ENCODE measurements around the gene FLNA.
"Not testable (repeated sequence)": the region's sequence is repeated elsewhere in the genome, so short reads cannot be mapped to it uniquely, and the experiment has no call there.

The FLNA gene

DNA sequence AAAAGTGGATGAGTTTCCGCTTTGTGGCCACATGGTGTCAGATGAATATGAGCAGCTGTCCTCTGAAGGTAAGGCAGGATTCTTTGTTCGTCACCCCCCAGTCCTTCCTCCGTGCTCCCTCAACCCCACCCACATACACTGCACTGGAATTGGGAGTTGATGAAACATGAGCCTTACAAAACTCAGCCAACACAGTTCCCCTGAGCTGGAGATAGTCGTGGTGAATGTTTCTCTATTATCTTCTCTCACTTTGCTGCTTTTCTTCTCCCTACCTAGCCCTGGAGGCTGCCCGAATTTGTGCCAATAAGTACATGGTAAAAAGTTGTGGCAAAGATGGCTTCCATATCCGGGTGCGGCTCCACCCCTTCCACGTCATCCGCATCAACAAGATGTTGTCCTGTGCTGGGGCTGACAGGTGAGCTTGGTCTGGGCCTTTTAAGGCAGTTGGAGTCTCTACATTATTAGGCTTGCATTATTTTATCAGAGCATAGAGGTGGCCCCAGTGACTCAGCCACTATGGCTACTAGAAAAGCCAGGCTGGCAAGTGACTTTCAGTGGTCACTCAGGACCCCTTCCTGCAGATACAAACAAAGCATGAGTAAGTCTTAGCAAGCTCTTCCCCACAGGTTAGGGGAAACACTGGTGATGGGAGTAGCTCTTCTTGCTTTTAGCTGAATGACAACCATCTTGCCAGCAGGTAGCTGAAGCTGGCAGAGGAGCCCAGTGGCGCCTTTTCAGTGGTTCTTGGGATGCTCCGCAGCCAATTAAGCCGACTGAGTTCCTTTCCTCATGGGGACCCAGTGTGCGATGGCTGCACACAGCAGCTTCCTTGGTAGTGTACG is 25.3 kb upstream of the FLNA start:
- DNase-seq (ENCODE audit: low spot score), result no peak

DNA sequence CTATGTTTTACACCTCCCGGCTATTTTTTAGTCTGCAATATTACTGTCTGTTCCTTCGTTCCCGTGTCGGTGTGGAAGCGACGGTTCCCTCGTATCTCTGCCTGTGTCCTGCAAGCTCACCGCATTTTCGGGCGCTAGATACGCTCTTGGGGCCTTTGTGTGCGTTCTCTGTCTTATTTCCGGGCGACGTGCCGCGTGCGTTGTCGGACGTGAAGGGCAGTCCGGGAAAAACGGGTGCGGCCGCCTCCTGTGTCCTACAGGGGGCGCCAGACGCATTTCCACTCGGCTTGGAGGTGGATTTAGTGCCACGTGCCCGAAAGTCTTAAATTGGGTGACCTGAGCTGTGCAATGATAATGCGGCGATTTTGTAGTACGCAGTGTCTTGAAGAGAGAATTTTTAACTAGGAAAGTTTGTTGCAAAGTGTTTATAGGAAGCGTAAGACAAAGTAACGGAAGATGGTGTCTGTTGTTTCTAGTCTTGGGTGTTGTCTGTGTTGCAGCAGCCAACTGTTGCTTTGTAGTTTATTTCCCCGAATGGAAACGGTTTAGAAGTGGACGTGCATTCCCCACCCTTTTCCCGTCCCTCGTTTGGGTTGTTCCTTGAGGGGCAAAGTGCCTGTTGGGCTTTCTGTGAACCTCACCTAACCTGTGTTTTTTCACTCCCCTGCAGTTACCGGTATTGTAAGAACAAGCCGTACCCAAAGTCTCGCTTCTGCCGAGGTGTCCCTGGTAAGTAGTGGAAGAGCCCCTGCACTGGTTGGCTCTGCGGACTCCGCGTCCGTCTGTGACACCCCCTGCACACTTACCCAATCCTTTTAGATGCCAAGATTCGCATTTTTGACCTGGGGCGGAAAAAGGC is 24.5 kb upstream of the FLNA start:
- peak; percentile 79 for DNase-seq (ENCODE audit: low spot score)

DNA sequence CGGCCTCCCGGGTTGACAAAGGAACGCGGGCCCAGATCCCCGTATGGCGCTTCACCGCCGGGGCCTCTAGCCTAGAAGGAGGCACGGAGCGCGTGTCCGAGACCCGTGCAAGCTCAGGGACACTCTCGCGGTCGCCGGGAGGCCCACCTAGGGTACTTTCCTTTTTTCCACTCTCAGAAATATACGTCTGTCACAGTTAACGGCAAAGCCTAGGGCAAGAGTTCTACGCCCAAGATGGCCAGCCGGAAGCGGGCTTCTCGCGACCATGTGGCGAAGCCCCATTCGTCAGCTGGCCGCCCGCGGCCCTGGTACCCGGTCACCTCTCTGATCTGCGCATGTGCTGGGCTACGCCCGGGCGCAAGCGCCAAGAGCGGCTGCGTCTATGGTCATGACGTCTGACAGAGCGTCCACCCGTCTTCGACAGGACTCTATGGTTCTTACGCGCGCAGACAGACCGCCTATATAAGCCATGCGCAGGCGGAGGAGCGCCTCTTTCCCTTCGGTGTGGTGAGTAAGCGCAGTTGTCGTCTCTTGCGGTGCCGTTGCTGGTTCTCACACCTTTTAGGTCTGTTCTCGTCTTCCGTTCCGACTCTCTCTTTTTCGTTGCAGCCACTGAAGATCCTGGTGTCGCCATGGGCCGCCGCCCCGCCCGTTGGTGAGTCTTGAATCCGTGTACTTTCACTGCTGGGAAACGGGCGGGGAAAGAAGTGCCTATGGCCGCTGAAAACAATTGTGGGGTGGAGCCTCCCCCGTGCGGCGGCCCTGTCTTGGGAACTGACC is 23.6 kb upstream of the FLNA start, which contains the start of gene RPL10:
Gene RPL10 (plus strand): TSS at position 490 of the 780 bp plus-strand sequence. CDS start 143 bp downstream, at position 633.
- peak; percentile 96 for DNase-seq (ENCODE audit: low spot score)

DNA sequence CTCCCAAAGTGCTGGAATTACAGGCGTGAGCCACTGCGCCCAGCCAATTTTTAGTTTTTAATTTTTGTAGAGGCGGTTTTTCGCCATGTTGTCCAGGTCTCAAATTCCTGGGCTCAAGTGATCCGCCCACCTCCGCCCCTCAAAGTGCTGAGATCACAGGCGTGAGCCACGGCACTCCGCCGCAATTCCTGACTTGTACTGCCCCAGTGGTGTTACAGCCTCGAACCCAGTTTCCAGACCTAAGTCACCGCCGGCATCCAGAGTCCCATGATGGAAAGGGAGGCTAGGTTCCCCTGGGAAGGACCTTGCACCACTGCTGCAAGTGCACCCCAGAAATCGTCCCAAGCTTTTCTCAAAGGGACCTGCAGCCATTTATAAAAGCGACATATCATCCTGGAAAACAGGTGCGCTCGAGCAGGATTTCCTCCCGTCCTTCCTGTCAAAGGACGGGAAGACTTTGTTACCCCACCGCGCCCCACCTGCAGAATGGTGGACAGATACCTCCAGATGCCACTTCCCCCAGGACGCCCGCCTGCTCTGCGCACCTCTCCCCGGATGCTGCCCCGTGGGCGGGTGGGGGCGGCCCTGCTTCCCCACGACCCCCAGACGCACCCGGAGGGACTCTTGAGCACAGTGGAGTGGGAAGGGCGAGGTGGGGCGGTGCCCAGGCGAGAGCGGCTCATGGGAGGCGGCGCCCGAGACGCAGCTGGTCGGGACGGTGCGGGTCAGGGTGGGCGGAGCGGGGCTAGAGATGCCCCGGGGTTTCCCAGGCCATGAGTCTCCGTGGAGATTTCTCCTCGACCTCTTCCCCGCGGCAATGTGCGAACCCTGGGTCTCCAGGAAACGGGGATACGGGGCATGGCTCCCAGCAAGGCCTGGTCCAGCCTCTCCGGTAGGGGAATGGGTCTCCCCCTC is 22.8 kb upstream of the FLNA start:
- DNase-seq (ENCODE audit: low spot score), result peak; percentile 78

DNA sequence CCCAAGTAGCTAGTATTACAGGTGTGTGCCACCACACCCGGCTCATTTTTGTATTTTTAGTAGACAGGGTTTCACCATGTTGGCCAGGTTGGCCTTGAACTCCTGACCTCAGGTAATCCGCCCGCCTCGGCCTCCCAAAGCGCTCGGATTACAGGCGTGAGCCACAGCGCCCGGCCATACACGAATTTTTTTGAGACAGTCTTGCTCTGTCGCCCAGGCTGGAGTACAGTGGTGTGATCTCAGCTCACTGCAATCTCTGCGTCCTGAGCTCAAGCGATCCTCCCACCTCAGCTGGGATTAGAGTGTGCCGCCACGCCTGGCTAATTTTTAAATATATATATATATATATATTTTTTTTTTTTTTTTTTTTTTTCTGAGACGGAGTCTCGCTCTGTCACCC is 21.9 kb upstream of the FLNA start:
- DNase-seq (ENCODE audit: low spot score), result not testable (repeated sequence)

DNA sequence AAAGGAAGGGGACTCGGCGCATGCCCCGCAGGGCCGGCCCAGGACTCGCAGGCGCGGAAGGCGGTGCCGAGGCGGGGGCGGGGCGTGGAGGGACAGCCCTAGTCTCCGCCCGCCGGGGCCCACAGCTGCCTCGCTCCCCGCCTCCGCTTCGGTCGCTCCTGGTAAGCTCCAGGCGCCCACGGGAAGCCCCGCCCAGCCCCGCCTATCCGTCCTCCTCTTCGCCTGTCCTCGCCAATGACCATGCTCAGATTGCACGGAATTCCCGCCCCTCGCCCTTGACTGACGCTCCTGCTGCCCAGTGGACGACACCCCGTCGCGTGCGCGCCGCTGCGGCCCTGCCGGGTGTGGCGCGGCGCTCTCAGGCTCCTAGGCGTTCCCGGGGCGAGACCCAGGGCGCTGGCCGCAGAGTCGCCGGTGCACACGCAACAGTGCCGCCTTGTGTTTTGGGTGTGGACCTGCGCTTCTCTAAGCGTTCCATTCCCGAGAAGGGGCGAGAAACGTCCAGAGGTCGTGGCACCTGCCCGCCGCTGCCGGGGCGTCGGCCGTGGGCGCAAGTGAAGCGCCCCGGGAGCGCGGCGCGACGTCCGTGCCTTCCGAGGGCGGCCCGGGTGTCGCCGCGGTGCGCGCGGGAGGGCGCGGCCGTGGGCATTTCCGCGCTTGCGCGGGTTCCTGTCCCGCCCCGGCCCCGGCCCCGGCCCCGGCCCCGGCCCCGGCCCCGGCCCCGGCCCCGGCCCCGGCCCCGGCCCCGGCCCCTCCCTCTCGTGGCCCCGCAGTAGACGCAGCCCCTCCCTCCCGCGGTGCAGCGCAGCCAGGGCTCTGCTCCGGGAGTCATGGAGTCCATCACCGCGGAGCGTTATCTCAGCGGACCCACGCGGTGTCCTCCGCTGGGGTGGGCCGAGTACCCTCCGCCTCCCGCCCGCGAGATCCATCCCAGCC is 15.6 kb upstream of the FLNA start:
- DNase-seq (ENCODE audit: low spot score), result not testable (repeated sequence)

DNA sequence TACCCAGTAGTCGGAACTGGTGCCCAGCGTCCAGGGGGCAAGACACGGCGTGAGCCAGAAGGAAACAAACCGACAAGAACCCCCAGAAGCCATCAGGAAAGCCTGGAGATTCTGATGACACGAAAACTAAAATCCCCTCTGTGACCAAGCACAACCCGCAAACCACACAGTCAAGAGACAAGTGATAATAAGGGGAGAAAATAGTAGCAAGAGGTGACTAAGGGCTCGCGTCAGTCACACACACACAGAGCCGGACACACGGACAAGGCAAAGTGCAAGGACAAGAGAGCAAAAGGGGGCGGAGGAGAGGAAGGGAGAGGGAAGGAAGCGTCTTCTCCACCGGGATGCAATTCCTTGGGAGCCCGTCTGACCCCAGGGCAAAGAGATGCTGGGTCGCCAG is 14.2 kb upstream of the FLNA start:
- DNase-seq (ENCODE audit: low spot score), result not testable (repeated sequence)

DNA sequence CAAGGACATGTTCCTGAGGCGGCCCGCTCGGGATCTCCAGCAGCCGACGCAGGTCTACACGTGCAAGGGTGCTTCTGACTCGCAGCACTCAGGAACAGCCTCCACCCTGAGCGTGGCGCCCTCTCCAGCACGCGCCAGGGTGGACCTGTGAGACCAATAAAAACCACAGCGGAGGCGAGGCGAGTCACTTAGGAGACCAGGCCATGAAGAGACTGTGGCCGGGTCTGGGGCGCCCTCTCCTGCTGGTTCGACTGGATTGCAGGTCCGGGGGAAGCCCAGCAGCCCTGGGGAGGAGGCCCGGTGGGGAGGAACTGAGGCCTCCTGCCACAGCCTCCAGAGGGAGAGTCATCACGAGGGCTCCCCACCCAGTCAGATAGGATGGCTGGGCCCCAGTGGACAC is 13.7 kb upstream of the FLNA start:
- not testable (repeated sequence) for DNase-seq (ENCODE audit: low spot score)

DNA sequence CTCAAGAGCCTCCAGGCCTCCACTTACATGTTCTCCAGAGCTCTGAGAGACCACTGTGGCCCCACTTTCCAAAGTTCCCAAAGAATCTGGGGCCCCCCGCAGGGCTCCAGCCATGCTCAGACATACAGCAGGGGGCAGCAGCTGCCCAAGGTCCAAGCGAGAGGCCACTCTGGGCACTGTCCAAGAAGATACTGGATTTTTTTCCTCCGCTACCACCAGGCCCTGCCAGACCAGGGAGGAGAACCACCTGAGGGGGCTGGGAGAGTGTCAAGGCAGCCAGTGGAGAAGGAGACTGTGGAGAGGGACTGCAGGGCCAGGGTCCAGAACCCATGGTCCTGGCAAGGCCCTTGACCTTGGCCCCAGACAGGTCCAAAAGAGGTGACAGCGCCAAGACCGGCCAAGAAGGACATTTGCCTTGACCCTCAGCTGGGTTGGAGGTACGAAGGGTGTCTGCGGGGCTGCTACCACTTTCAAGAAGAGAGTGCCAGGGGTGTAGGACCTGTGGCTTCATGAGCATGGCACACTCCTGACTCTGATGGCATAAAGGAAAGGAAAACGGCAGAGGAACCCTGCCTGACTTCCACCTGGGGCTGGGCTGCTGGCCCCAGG is 10.0 kb upstream of the FLNA start:
- no peak for DNase-seq (ENCODE audit: low spot score)

DNA sequence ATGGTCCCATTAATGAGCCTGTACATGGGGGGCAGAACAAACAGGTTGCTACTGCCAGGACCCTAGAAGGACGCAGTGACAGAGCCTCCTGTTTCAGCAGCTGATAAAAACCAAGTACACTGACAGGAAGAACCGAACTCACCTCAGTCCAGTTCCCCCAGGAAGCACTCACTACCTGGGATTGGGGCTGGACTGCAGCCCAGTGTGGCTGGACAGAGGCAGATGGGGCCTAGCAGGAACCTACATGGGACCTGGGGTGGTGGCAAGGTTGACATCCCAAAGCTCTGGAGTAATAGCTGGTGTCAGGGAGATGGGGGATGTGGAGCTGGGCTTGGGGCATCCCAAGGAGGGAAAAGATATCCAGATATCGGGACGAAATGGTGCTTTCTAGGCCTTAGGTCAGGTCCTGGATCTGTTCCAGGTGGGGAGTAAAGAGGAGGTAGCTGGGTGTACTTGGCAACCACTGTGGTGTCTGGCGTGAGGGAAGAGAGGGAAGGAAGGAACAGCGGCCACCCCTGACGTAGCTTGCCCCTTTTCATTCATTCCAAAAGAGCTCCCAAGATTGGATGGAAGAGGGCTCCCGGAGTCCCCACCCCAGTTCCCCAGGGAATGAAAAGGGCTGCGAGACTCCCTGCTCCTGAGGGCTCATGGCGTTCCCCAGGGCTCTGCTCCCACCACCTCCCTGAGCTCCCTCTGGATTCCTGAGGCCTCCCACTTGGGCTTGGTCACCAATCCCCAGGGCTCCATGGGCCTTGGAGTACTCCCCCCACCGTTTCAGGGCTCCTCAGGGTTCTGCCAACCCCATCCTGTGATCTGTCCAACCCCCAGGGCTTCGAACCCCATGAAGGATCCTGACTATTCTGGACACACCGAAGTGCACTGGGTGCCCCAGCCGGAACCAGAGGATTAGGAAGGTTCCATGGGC is 9.2 kb upstream of the FLNA start:
- no peak for DNase-seq (ENCODE audit: low spot score)

DNA sequence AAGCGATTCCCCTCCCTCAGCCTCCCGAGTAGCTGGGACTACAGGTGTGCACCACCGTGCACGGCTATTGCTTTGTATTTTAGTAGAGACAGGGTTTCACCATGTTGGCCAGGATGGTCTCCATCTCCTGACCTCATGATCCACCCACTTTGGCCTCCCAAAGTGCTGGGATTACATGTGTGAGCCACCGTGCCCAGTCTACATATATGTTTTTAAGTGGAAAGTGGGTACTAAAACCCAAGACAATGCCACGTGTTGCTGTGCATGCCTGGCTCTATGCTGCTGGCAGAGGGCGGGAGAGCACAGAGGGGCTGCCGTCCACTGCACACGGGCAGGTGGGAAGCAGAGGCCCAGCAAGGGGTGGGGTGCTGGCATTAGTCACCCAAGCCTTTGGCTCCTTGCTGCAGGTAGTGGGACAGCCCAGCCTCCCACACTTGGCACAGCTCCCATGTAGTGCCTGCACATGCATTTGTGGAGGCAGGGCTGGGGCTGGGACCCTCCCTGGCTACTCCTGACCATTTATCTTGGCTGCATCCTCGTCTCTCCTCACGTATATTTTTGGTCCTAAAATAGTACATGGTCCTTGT is 8.1 kb upstream of the FLNA start:
- DNase-seq (ENCODE audit: low spot score), result no peak

DNA sequence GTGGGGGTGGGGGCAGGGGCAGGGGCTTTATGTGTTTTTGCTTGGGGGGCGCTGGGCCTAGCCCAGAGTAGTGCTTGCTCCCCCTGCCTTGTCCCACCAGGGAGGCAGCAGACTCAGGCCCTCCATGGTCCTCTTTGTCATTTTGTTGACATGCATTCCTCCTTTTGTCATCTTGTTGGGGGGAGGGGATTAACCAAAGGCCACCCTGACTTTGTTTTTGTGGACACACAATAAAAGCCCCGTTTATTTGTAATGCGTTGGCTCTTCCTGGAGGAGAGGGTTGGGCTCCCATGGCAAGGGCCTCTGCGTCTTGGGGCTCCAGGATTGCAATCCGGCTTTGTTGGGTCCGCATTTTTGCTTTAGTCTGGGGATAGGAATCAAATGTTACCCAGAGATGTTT is 6.8 kb upstream of the FLNA start:
- no peak for DNase-seq (ENCODE audit: low spot score)

DNA sequence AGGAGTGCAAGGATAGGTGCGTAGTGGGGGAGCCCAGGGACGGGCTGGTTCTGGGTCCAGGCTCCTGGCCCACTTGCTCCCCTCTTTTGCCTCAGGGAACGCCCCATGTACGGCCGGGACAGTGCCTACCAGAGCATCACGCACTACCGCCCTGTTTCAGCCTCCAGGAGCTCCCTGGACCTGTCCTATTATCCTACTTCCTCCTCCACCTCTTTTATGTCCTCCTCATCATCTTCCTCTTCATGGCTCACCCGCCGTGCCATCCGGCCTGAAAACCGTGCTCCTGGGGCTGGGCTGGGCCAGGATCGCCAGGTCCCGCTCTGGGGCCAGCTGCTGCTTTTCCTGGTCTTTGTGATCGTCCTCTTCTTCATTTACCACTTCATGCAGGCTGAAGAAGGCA is 6.4 kb upstream of the FLNA start:
- no peak for DNase-seq (ENCODE audit: low spot score)

DNA sequence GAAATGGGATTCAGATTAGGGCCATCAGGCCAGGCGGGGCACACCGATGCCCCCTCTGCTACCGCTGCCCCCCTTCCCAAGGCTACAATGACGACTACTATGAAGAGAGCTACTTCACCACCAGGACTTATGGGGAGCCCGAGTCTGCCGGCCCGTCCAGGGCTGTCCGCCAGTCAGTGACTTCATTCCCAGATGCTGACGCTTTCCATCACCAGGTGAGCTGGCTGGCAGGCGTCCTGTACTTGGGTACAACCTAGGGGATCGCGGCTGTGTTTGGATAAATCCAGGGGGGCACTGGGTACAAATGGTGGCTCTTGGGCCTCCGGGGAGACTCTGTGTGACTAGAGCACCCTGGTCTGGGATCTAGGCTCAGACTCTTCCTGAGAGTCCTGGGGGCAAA is 5.7 kb upstream of the FLNA start:
- DNase-seq (ENCODE audit: low spot score), result no peak

DNA sequence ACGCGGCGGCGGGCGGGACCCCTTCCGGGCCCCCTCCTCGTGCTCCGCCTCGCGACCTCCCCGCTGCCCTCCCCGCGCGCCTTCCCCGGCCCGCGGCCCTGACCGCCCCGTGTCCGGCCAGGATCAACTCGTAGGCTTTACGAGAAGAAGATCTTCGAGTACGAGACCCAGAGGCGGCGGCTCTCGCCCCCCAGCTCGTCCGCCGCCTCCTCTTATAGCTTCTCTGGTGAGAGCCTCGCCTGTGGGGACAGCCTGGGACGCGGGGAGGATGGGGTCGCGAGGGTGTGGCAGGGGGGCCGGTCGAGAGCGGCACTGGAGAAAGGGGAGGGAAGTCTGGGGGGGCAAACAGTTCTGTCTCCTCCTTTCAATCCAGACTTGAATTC is 5.1 kb upstream of the FLNA start:
- no peak for DNase-seq (ENCODE audit: low spot score)

DNA sequence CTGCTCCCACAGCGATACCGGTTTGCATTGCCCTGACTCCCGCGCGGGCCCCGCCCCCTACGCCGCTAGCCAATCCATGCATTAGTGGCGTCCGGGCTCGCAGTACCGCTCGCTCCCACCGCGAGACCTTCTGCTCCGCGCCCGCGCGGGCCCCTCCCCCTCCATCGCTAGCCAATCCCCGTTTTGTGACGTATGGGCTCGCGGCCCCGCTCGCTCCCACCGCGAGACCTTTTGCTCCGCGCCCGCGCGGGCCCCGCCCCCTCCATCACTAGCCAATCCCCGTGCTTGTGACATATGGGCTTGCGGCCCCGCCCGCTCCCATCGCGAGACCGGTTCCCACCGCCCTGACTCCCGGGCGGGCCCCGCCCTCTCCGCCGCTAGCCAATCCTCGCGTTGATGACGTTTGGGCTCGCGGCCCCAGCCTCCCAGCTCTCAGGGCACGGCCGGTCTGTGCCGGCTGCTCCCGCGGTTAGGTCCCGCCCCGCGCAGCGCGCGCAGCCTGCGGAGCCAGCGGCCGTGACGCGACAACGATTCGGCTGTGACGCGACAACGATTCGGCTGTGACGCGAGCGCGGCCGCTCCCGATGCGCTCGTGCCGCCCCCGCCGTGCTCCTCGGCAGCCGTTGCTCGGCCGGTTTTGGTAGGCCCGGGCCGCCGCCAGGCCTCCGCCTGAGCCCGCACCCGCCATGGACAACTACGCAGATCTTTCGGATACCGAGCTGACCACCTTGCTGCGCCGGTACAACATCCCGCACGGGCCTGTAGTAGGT is 4.5 kb upstream of the FLNA start, which contains the start of gene EMD:
Gene EMD (plus strand): TSS at position 497 of the 770 bp plus-strand sequence. CDS start 190 bp downstream, at position 687.
- DNase-seq (ENCODE audit: low spot score), result peak; percentile 97

Measured in SW480 (cell line).